ENCODE results near the gene ZNF273.
A peak's percentile ranks its signal among the peaks of the same experiment; 100 is the strongest.
"Not testable (repeated sequence)": the region's sequence is repeated elsewhere in the genome, so short reads cannot be mapped to it uniquely, and the experiment has no call there.

ZNF273 gene

DNA sequence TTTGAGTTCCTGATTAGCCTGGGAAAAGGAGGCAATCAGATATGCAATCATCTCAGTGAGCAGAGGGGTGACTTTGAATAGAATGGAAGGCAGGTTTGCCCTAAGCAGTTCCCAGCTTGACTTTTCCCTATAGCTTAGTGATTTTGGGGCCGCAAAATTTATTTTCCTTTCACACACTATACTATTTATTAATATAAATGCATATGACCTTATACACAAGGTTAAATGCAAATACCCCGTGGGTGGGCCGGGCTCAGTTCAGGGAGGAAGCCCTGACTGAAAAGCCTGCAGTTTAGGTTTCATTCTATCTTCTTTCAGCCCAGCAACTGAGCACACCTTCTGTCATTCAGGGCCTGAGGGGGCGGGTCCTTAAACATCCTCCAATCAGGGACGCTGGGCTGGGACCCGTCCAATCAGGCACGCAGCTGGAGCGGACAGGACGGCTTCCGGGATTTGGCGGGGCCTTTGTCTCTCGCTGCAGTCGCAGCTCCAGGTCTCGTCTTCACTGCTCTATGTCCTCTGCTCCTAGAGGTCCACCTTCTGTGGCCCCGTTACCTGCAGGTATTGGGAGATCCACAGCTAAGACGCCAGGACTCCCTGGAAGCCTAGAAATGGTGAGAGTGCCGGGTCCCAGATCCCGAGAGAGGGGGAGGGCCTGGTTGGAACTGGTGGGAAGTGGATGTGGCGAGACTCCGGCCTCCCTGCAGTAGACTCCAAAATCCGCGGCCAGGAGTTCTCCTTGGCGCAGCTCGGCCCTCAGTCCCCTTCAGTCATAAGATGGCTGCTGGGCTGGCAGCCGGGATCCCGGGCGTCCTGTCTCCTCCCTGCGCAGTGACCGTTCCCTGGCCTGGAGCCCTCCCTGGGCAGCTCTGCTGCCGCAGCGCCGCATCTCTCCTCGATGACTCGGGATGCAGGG is at the start of gene ZNF273:
Gene ZNF273 (plus strand): TSS at position 468 of the 916 bp plus-strand sequence. CDS start 45 bp downstream, at position 513.
- DNase-seq (ENCODE audit: low read depth in 4 of 4, low spot score in 1 of 4), result peak; percentile 72 to 88 (median 80)

- no peak for DNase-seq (ENCODE audit: low read depth in 4 of 4, low spot score in 1 of 4)
These were observed 49.4 kb upstream of the ZNF273 start for GRCh38 chr7:64853679-64854078.

DNA sequence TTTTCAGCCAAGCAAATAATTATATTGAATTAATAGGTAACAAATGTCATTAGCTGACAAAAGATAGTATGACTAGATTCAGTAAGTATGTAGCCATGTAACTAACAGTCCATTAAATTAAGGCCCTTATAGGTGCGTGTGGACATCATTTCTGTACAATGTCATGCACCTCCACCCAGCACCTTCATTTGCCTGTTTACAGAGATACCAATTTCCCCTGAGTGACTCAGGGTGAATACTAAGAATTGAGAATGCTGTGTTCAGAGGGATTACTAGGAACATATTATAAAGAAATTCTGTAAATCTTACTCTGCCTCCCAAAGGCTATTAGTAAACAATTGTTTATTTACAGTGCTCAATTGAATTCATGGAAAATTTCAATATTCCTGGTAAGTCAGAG is 48.1 kb upstream of the ZNF273 start:
- no peak for DNase-seq (ENCODE audit: low read depth in 4 of 4, low spot score in 1 of 4)

GRCh38 chr7:64863021-64863420 is 40.1 kb upstream of the ZNF273 start:
- DNase-seq (ENCODE audit: low read depth in 4 of 4, low spot score in 1 of 4), result no peak

DNA sequence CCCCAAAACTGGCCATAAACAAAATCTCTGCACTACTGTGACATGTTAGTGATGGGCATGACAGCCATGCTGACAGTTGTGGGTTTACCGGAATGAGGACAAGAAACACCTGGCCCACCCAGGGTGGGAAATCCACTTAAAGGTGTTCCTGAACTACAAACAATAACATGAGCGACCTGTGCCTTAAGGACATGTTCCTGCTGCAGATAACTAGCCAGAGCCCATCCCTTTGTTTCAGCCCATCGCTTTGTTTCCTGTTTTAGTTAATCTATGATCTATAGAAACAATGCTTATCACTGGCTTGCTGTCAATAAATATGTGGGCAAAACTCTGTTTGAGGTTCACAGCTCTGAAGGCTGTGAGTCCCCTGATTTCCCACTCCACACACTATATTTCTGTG is 39.5 kb upstream of the ZNF273 start:
- DNase-seq (ENCODE audit: low read depth in 4 of 4, low spot score in 1 of 4), result not testable (repeated sequence)

- no peak for DNase-seq (ENCODE audit: low read depth in 4 of 4, low spot score in 1 of 4)
These were observed 39.1 kb upstream of the ZNF273 start for GRCh38 chr7:64863969-64864368.

DNA sequence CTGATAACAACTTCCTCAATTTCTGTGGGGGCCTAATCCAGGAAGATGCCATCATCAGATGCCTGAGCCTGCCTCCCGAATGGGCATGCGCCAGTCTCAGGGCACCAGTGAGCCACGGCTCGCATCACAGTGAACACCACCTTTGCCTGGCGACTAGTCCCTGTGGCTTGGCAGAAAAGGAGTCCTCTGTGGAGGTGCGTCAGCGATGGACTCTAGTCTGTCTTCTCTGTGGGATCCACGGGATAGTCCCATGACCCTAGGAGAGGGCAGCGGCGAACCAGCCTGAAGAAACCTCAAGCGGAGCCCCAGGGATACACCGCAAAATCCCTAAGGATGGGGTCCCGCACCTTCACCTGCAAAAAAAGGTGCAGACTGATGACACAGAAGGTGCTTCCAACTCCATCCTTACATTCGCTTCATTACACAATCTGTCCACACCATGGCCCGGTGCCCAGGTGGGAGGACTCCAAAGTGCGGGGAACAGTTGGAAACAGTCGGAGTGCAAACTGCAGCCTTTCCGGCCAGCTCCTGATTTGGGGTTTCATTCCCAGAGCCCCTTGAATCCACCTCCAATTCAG is 35.1 kb upstream of the ZNF273 start:
- no peak for DNase-seq (ENCODE audit: low read depth in 4 of 4, low spot score in 1 of 4)

DNA sequence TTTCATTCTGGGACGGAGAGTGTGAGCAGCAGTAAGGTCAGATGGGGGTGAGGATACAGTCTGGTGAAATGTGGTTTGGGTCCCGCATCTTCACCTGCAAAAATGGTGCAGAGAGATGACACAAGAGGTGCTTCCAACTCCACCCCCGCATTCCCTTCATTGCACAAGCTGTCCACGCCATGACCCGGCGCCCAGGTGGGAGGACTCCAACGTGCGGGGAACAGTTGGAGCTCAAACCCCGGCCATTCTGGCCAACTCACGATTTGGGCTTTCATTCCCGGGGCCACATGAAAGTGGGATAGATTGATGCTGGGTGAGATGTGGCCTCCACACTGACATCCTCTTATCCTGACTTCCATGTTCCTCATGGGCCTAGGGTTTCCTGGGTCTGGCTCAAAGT is 34.6 kb upstream of the ZNF273 start:
- no peak for DNase-seq (ENCODE audit: low read depth in 4 of 4, low spot score in 1 of 4)

- DNase-seq (ENCODE audit: low read depth in 4 of 4, low spot score in 1 of 4), result no peak
These were observed 33.9 kb upstream of the ZNF273 start for GRCh38 chr7:64869121-64869725.

DNA sequence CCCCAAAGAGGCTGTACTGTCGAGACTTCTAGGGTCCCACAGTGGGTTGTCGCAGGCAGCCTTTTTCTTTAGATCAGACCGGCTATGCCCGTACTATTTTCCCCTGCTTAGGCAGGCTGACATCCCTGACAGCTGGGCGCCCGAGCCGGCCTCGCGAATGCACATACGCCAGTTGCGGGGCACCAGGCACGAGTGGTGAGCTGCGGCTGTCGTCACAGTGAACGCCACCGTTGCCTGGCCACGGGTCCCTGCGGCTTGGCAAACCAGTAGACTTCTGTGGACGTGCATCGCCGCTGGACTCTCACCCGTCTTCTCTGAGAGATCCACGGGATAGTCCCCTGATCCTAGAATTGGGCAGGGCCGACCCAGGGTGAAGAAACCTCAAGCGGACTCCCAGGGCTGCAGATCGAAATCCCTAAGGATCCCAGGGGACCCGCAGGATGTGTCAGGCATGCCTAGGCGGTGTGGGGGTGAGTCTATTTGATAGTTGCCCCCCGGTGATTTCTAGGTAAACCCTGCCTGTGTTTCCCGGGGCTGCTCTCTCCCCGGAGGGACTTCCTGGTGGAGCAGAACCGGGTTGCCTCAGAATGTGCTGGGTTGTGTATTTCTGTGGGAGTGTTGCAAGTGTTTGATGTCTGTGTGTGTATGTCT is 33.0 kb upstream of the ZNF273 start:
- DNase-seq (ENCODE audit: low read depth in 4 of 4, low spot score in 1 of 4), result no peak

GRCh38 chr7:64870656-64871055 is 32.4 kb upstream of the ZNF273 start:
- no peak for DNase-seq (ENCODE audit: low read depth in 4 of 4, low spot score in 1 of 4)

DNA sequence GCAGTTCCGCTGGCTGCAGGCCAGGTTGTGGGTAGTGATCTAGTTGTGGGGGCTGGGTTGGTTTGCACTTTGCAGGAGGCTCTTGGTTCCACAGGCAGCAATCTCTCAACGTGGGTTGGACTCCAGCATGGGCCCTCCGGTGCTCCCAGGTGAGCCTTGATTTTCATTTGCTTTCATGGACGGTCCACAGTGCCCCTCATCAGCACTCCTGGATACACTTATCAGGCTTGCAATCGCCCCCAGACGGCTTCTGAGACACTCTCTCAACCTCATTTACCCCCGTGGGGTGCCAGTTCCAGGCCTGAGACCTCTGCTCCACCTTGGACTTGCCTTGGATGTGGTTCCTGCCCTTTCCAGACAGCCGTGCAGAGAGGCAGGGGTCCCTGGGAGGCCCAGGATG is 31.3 kb upstream of the ZNF273 start:
- no peak for DNase-seq (ENCODE audit: low read depth in 4 of 4, low spot score in 1 of 4)

GRCh38 chr7:64872351-64873154 is 30.5 kb upstream of the ZNF273 start:
- no peak for DNase-seq (ENCODE audit: low read depth in 4 of 4, low spot score in 1 of 4)

GRCh38 chr7:64873155-64873500 is 29.9 kb upstream of the ZNF273 start:
- DNase-seq (ENCODE audit: low read depth in 4 of 4, low spot score in 1 of 4), result no peak

- DNase-seq (ENCODE audit: low read depth in 4 of 4, low spot score in 1 of 4), result no peak
These were observed 29.6 kb upstream of the ZNF273 start for GRCh38 chr7:64873517-64873916.

GRCh38 chr7:64874114-64874513 is 29.0 kb upstream of the ZNF273 start:
- DNase-seq (ENCODE audit: low read depth in 4 of 4, low spot score in 1 of 4), result no peak

GRCh38 chr7:64874562-64875250 is 28.4 kb upstream of the ZNF273 start:
- DNase-seq (ENCODE audit: low read depth in 4 of 4, low spot score in 1 of 4), result no peak

DNA sequence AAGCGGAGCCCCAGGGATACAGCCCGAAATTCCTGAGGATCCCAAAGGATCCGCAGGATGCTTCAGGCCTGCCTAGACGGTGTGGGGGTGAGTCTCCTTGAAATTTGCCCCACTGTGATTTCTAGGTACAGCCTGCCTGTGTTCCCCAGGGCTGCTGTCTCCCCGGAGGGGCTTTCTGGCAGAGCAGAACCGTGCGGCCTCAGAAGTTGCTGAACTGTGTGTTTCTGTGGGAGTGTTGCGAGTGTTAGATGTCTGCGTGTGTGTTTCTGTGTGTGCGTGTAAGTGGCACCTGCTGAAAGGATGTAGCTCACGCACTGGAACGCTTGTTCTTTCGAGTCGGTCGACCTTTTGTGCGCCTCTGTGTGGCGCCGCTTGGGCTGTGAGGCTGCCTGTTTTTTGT is 27.8 kb upstream of the ZNF273 start:
- no peak for DNase-seq (ENCODE audit: low read depth in 4 of 4, low spot score in 1 of 4)

DNA sequence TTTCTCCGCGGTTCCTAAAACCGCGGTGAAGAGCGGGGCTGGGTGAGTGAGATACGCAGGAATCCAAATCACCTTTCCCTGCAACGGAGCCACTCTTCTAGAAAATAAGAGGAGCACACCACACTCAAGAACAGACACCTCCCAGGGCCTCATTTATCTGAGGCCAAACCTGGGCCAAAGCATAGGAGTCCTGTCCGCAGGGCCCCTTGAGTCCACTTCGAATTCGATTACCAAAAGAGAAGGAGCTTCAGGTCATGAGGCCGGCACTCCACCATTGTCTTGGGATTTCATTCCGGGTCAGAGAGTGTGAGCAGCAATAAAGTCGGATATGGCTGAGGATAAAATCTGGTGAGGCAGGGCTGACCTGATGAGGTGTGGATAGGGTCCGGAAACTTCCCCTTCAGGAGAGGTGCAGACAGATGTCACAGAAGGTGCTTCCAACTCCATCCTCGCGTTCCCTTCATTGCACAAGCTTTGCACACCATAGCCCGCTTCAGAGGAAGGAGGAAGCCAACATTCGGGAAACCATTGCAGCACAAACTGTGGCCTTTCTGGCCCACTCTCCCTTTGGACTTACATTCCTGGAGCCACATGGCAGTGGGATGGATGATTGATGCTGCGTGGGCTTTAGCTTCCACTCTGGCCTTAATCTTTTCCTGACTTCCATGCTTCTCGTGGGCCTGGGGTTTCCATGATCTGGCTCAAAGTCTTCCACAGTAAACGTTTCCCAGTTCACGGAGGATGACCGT is 27.2 kb upstream of the ZNF273 start:
- no peak for DNase-seq (ENCODE audit: low read depth in 4 of 4, low spot score in 1 of 4)

Measured in stimulated activated CD4-positive, alpha-beta T cell treated with anti-CD3 and anti-CD28 coated beads, Interleukin-1b, Interleukin-23, amount 100 ng/mL, for 24 hours (primary cell).